A549 (cell line): ENCODE measurements around the gene PRUNE2. TPM values are rescaled to one million over a fixed set of nuclear protein-coding genes. Genes with fewer than 3 reads are reported as not detected.

ENCODE experiments used
- ATAC-seq, 2 experiments: fragments of 200-7000 bp in 1 of 2; fragments of >200 bp in 1 of 2; cut with Nextera tagmentation in 1 of 2; cut with Tn5 transposase in 1 of 2; 3 replicates each; pipeline versions ENCODE4 v1.8.0 to v1.9.1; 2018 to 2020; ENCODE audit warnings: mild to moderate bottlenecking in 1 of 2, moderate library complexity in 1 of 2
- CTCF ChIA-PET: fragments of 300-600 bp; sonication (Branson Sonifier 250); formaldehyde crosslinking; extraction: SDS; loops from one replicate; lab custom pipeline; 2021; ENCODE audit warnings: antibody characterized with exemption, inconsistent platforms; lab: Yijun Ruan, JAX
- POLR2A ChIA-PET: fragments of 350-600 bp; formaldehyde crosslinking; extraction: SDS; loops from one replicate; lab custom pipeline; 2021; ENCODE audit warnings: antibody characterized with exemption, inconsistent platforms; lab: Yijun Ruan, JAX
- DNase-seq, 2 experiments: peaks; one replicate each; pipeline versions ENCODE4 v3.0.0 to v3.0.0-alpha.2; 2011 to 2016; ENCODE audit warnings: low read depth in 1 of 2, low spot score in 1 of 2
- FAIRE-seq: peaks from 2 replicates; lab custom pipeline; 2011; peaks lifted over from hg19 to GRCh38; lab: Jason Lieb, UNC
- H3K27ac ChIP-seq, 2 experiments: fragments of >200 bp; sonication (Bioruptor Twin); formaldehyde crosslinking; 3 replicates each; pipeline ENCODE4 v1.5.1; 2016 to 2017
- H3K4me1 ChIP-seq: fragments of >200 bp; sonication (Bioruptor Twin); formaldehyde crosslinking; 3 replicates; pipeline ENCODE4 v1.6.1; 2016
- H3K4me2 ChIP-seq: fragments of >200 bp; sonication (Bioruptor Twin); formaldehyde crosslinking; 3 replicates; pipeline ENCODE4 v1.6.1; 2016
- H3K4me3 ChIP-seq: fragments of >200 bp; sonication (Bioruptor Twin); formaldehyde crosslinking; 3 replicates; pipeline ENCODE4 v1.5.1; 2016
- H3K9me3 ChIP-seq: fragments of >200 bp; sonication (Bioruptor Twin); formaldehyde crosslinking; 3 replicates; pipeline ENCODE4 v1.6.1; 2016
- BHLHE40 ChIP-seq: IDR thresholded peaks from 2 replicates; pipeline ENCODE4 v1.6.1; 2012; ENCODE audit warnings: low read depth, low read length, inconsistent platforms
- CBX2 ChIP-seq: fragments of 200-600 bp; sonication (generic); IDR thresholded peaks from 2 replicates; pipeline ENCODE4 v1.6.1; 2016; ENCODE audit warnings: low read depth, mild to moderate bottlenecking, borderline replicate concordance
- CBX8 ChIP-seq: fragments of 200-600 bp; sonication (generic); IDR thresholded peaks from 2 replicates; pipeline ENCODE4 v1.6.1; 2016
- CHD2 ChIP-seq: fragments of 150-350 bp; IDR thresholded peaks from 2 replicates; pipeline ENCODE4 v1.6.1; 2014; ENCODE audit warnings: low read length; ENCODE audit not compliant: partially characterized antibody
- EHF ChIP-seq: fragments of 250-450 bp; sonication (Bioruptor Pico); IDR thresholded peaks from 2 replicates; pipeline ENCODE4 v1.5.0; 2020; ENCODE audit warnings: mild to moderate bottlenecking
- ELK1 ChIP-seq: fragments of 150-350 bp; IDR thresholded peaks from 2 replicates; pipeline ENCODE4 v1.6.1; 2014; ENCODE audit warnings: low read depth, mild to moderate bottlenecking, low read length
- ESRRA ChIP-seq: fragments of 150-350 bp; IDR thresholded peaks from 2 replicates; pipeline ENCODE4 v1.6.1; 2014; ENCODE audit warnings: mild to moderate bottlenecking, low read length, borderline replicate concordance
- HES2 ChIP-seq: fragments of >200 bp; sonication (Bioruptor Twin); formaldehyde crosslinking; IDR thresholded peaks from 2 replicates; pipeline ENCODE4 v1.6.1; 2016
- HOXA7 ChIP-seq: fragments of 250-450 bp; sonication (Bioruptor Pico); IDR thresholded peaks from 2 replicates; pipeline ENCODE4 v1.5.0; 2020; ENCODE audit warnings: mild to moderate bottlenecking, moderate library complexity
- HOXB5 ChIP-seq: fragments of 250-450 bp; sonication (Bioruptor Pico); IDR thresholded peaks from 2 replicates; pipeline ENCODE4 v1.5.0; 2020; ENCODE audit warnings: mild to moderate bottlenecking, moderate library complexity
- MAZ ChIP-seq: fragments of 150-350 bp; IDR thresholded peaks from 2 replicates; pipeline ENCODE4 v1.6.1; 2014; ENCODE audit warnings: antibody characterized with exemption, low read depth, low read length, borderline replicate concordance
- NPAS2 ChIP-seq: fragments of 250-450 bp; sonication (Bioruptor Pico); IDR thresholded peaks from 2 replicates; pipeline ENCODE4 v1.8.0; 2022; ENCODE audit warnings: mild to moderate bottlenecking, moderate library complexity, borderline replicate concordance
- PHF8 ChIP-seq: fragments of 200-600 bp; sonication (generic); IDR thresholded peaks from 2 replicates; pipeline ENCODE4 v1.6.1; 2016; ENCODE audit warnings: low read depth, mild to moderate bottlenecking, antibody characterized with exemption, moderate library complexity, borderline replicate concordance
- POLR2A ChIP-seq: IDR thresholded peaks from 2 replicates; pipeline ENCODE4 v1.6.1; 2012; ENCODE audit warnings: mild to moderate bottlenecking, low read length
- RAD21 ChIP-seq, 2 experiments: fragments of >200 bp in 1 of 2; sonication (Bioruptor Twin) in 1 of 2; formaldehyde crosslinking in 1 of 2; IDR thresholded peaks in 1 of 2; conservative IDR thresholded peaks in 1 of 2; 2 replicates in 1 of 2; 3 replicates in 1 of 2; pipeline ENCODE4 v1.6.1; 2012 to 2018; ENCODE audit warnings: inconsistent platforms in 1 of 2
- RCOR1 ChIP-seq: fragments of 150-350 bp; IDR thresholded peaks from 2 replicates; pipeline ENCODE4 v1.6.1; 2014; ENCODE audit warnings: antibody characterized with exemption, low read length, low read depth
- RNF2 ChIP-seq: fragments of 200-600 bp; sonication (generic); IDR thresholded peaks from 2 replicates; pipeline ENCODE4 v1.6.1; 2016; ENCODE audit warnings: low read depth, mild to moderate bottlenecking, antibody characterized with exemption, moderate library complexity, borderline replicate concordance
- TFCP2L1 ChIP-seq: fragments of 250-450 bp; sonication (Bioruptor Pico); IDR thresholded peaks from 2 replicates; pipeline ENCODE4 v1.5.0; 2021; ENCODE audit warnings: mild to moderate bottlenecking
- TP53 ChIP-seq: fragments of 250-450 bp; sonication (Bioruptor Pico); IDR thresholded peaks from 2 replicates; pipeline ENCODE4 v1.5.0; 2021; ENCODE audit warnings: mild to moderate bottlenecking, moderate library complexity
- WGBS: methylation state at CpG from one replicate; pipeline ENCODE4 v1.1.6; 2017; ENCODE audit errors: missing lambda C conversion rate; 5-methylcytosine and 5-hydroxymethylcytosine counted together
- polyA plus RNA-seq, 4 experiments: library from polyadenylated mRNA; depleted of rRNA in 3 of 4; stranded (reverse); fragments of >200 nt; fragmentation: RNase III in 1 of 4; extraction: RNeasy Plus Mini Kit Qiagen cat#74134 plus additional on column Dnase treatment in 1 of 4; gene quantifications; 2 replicates in 3 of 4; 3 replicates in 1 of 4; pipeline ENCODE4 v1.2.3, GENCODE V29; 2011 to 2017
- TF ChIP-seq, protein P1 (sequence below): fragments of 200-600 bp; sonication (generic); IDR thresholded peaks from 2 replicates; pipeline ENCODE4 v1.6.1; 2016; ENCODE audit warnings: antibody characterized with exemption, mild to moderate bottlenecking, moderate library complexity
- TF ChIP-seq, protein P2 (sequence below): fragments of 250-450 bp; sonication (Bioruptor Pico); IDR thresholded peaks from 2 replicates; pipeline ENCODE4 v1.5.0; 2020; ENCODE audit warnings: low read depth, mild to moderate bottlenecking, moderate library complexity
- TF ChIP-seq, protein P3 (sequence below): fragments of 450-650 bp; IDR thresholded peaks from 2 replicates; pipeline ENCODE4 v1.6.1; 2014; ENCODE audit warnings: antibody characterized with exemption
- TF ChIP-seq, protein P4 (sequence below): fragments of >200 bp; sonication (Bioruptor Twin); formaldehyde crosslinking; IDR thresholded peaks from 3 replicates; pipeline ENCODE4 v1.6.1; 2016
- TF ChIP-seq, protein P5 (sequence below): IDR thresholded peaks from 2 replicates; pipeline ENCODE4 v1.6.1; 2012

The PRUNE2 gene
- polyA plus RNA-seq, 2 of the 4 experiments (the other 2 are of a cell fraction) = 0.04 TPM; not detected in 1

- FAIRE-seq (no peak), ATAC-seq (no peak), DNase-seq (no peak)
- TF ChIP-seq CBX8 = no peak
- TF ChIP-seq RAD21 (conservative IDR thresholded peaks at IDR 0.05 in 1 of 2, IDR thresholded peaks at IDR 0.05 in 1 of 2) = no peak
- TF ChIP-seq CHD2 = no peak
- no peak for TF ChIP-seq ESRRA
- no peak for TF ChIP-seq NPAS2 (CRISPR knock-in tag)
- no peak for TF ChIP-seq HOXA7 (CRISPR knock-in tag)
- no peak for TF ChIP-seq RNF2
- no peak for TF ChIP-seq ELK1
- no peak for TF ChIP-seq RCOR1
- TF ChIP-seq, protein P1, sequence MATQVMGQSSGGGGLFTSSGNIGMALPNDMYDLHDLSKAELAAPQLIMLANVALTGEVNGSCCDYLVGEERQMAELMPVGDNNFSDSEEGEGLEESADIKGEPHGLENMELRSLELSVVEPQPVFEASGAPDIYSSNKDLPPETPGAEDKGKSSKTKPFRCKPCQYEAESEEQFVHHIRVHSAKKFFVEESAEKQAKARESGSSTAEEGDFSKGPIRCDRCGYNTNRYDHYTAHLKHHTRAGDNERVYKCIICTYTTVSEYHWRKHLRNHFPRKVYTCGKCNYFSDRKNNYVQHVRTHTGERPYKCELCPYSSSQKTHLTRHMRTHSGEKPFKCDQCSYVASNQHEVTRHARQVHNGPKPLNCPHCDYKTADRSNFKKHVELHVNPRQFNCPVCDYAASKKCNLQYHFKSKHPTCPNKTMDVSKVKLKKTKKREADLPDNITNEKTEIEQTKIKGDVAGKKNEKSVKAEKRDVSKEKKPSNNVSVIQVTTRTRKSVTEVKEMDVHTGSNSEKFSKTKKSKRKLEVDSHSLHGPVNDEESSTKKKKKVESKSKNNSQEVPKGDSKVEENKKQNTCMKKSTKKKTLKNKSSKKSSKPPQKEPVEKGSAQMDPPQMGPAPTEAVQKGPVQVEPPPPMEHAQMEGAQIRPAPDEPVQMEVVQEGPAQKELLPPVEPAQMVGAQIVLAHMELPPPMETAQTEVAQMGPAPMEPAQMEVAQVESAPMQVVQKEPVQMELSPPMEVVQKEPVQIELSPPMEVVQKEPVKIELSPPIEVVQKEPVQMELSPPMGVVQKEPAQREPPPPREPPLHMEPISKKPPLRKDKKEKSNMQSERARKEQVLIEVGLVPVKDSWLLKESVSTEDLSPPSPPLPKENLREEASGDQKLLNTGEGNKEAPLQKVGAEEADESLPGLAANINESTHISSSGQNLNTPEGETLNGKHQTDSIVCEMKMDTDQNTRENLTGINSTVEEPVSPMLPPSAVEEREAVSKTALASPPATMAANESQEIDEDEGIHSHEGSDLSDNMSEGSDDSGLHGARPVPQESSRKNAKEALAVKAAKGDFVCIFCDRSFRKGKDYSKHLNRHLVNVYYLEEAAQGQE = no peak
- TF ChIP-seq HOXB5 (CRISPR knock-in tag) = no peak
- TF ChIP-seq EHF = no peak
- TF ChIP-seq, protein P2, sequence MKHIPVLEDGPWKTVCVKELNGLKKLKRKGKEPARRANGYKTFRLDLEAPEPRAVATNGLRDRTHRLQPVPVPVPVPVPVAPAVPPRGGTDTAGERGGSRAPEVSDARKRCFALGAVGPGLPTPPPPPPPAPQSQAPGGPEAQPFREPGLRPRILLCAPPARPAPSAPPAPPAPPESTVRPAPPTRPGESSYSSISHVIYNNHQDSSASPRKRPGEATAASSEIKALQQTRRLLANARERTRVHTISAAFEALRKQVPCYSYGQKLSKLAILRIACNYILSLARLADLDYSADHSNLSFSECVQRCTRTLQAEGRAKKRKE (CRISPR knock-in tag) = no peak
- TF ChIP-seq, protein P3, sequence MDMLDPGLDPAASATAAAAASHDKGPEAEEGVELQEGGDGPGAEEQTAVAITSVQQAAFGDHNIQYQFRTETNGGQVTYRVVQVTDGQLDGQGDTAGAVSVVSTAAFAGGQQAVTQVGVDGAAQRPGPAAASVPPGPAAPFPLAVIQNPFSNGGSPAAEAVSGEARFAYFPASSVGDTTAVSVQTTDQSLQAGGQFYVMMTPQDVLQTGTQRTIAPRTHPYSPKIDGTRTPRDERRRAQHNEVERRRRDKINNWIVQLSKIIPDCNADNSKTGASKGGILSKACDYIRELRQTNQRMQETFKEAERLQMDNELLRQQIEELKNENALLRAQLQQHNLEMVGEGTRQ = no peak
- no peak for TF ChIP-seq BHLHE40
- no peak for TF ChIP-seq MAZ
- WGBS = 46% methylated on average over 6 of the region's 6 CpGs
- CTCF ChIA-PET = interaction anchor here (0.5 kb wide), 1 partner anchor 24 kb away, joined by 3 read pairs; no protein-coding TSS in a partner anchor
- Histone ChIP-seq H3K4me2 (no peak overlapping the region), H3K27ac (no peak overlapping the region), H3K4me3 (no peak overlapping the region), H3K4me1 (no peaks in the 10 kb centered on the region), H3K9me3 (no peaks in the 10 kb centered on the region)
- POLR2A ChIA-PET = no interaction called here
Measured at GRCh38 chr9:76592091-76592973, 313.6 kb downstream of the PRUNE2 start.

- no peak overlapping the region for H3K4me3 ChIP-seq
- FAIRE-seq = no peak
- POLR2A ChIA-PET = no interaction called here
- no peaks in the 10 kb centered on the region for H3K4me1 ChIP-seq
- H3K9me3 ChIP-seq = no peaks in the 10 kb centered on the region
- CTCF ChIA-PET = no interaction called here
- 38% methylated on average over 4 of the region's 4 CpGs for WGBS
- no peak for ATAC-seq
- no peak overlapping the region for H3K4me2 ChIP-seq
- DNase-seq = no peak
- no peak overlapping the region for H3K27ac ChIP-seq
- TF ChIP-seq HES2 (no peak), RCOR1 (no peak), CBX2 (no peak), CBX8 (no peak), TP53 (CRISPR knock-in tag) (no peak), PHF8 (no peak), TFCP2L1 (CRISPR knock-in tag) (no peak), POLR2A (no peak)
- TF ChIP-seq, protein P2 (CRISPR knock-in tag) = no peak
- TF ChIP-seq, protein P4, sequence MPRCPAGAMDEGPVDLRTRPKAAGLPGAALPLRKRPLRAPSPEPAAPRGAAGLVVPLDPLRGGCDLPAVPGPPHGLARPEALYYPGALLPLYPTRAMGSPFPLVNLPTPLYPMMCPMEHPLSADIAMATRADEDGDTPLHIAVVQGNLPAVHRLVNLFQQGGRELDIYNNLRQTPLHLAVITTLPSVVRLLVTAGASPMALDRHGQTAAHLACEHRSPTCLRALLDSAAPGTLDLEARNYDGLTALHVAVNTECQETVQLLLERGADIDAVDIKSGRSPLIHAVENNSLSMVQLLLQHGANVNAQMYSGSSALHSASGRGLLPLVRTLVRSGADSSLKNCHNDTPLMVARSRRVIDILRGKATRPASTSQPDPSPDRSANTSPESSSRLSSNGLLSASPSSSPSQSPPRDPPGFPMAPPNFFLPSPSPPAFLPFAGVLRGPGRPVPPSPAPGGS = no peak
- TF ChIP-seq, protein P5, sequence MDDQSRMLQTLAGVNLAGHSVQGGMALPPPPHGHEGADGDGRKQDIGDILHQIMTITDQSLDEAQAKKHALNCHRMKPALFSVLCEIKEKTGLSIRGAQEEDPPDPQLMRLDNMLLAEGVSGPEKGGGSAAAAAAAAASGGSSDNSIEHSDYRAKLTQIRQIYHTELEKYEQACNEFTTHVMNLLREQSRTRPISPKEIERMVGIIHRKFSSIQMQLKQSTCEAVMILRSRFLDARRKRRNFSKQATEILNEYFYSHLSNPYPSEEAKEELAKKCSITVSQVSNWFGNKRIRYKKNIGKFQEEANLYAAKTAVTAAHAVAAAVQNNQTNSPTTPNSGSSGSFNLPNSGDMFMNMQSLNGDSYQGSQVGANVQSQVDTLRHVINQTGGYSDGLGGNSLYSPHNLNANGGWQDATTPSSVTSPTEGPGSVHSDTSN = no peak
Measured at GRCh38 chr9:76591256-76591950, 314.5 kb downstream of the PRUNE2 start.
